Mucosa of gallbladder (tissue), 1 donor: ENCODE data around the gene ACOX3. TPM values are rescaled to one million over a fixed set of nuclear protein-coding genes. Genes with fewer than 3 reads are reported as not detected.

ENCODE experiments used
- DNase-seq: peaks from one replicate; pipeline ENCODE4 v3.0.0-alpha.2; 2020; ENCODE audit warnings: low spot score
- total RNA-seq: library from RNA; stranded (reverse); gene quantifications from one replicate; pipeline ENCODE4 v1.2.1, GENCODE V29; 2021
- donor health status: DM: no; HTN: no; CAD: no.

The ACOX3 gene
- total RNA-seq, 1 donor from 2014 or later, result 29.0 TPM

DNA sequence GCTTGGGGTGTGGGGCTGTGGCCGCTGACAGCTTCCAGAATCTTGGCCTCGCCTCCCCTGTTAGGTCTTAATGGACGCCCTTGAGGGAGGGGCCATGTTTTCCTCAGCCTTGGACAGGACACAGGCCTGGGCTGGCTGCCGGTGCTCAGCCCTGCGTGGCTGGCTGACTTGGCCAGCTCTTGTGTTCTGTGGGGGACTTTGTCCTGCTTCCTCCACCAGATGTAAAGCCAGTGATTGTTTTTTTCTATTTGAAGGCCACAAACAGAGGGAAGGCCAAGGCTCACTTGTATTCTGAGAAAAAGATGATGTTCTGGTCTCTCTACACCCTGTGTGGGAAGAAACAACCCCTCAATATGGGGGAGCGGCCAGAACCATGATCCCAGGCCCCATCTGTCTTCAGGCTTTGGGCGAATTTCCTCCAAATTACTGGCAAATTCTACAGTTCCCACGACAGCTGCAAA, 99.7 kb downstream of the ACOX3 start:
- peak; percentile 79 for DNase-seq

DNA sequence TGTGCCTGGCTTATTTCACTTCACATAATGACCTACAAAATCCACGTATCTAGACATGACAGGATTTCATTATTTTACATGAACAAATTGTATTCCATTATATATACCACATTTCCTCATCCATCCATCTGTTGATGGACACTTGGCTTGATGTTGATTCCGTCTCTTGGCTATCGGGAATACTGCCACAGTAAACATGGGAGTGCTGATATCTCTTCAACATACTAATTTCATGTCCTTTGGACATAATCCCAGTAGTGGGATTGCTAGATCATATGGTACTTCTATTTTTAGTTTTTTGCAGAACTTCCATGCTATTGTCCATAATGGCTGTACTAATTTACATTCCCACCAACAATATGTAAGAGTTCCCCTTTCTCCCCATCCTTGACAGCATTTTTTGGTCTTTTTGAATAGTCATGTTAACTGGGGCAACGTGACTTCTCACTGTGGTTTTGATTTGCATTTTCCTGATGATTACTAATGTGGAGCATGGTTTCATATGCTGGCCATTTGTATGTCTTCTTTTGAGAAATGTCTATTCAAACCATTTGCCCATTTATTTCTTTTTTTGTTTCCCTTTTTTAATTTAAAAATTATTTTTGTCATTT, 102.1 kb downstream of the ACOX3 start:
- DNase-seq, result no peak

DNA sequence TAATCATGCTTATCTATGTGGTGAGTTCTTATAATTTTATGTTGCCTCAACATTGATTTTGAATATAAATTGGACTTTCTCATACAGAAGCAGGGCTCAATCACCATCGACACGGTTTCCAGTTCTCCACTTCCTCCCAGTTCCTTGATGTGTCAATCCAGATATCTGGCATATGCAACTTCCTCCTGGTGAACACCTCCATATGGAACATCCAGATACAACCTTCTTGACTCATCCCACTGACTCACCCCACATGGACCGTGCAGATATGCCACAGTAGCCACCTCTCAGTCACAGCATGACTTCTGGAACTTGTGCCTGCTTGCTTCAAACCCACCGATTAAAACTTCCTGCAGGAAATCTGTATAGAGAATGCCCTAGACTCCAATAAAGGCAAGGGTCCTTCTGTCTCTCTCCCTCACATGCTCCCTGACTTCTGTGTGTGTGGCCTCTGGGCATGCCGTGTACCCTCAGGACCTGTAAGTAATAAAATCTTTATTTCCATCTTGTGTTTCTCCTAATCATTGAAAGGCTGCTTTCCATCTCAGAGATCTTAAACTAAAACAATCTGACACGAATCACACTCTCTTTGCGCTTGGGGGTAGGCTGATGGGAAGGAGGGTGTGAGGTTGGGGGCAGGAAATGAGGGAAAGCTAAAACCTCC, 104.0 kb downstream of the ACOX3 start:
- no peak for DNase-seq

DNA sequence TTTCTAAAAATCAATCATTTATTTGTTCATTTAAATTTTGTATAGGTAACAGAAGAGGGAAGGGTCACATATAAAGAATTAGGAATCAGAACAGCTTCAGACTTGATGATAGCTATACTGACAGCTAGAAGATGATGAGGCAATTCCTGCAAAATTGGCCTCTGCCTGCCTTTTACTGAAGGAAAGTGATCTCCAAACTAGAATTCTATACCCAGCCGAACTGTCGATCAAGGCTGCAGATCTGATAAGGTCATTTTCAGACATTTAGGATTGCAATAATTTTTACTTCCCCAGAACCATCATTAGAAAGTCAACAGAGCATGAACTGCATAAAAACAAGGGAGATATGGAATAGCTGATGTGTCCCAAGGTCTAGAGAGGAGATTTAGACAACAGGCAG, 104.7 kb downstream of the ACOX3 start:
- no peak for DNase-seq

DNA sequence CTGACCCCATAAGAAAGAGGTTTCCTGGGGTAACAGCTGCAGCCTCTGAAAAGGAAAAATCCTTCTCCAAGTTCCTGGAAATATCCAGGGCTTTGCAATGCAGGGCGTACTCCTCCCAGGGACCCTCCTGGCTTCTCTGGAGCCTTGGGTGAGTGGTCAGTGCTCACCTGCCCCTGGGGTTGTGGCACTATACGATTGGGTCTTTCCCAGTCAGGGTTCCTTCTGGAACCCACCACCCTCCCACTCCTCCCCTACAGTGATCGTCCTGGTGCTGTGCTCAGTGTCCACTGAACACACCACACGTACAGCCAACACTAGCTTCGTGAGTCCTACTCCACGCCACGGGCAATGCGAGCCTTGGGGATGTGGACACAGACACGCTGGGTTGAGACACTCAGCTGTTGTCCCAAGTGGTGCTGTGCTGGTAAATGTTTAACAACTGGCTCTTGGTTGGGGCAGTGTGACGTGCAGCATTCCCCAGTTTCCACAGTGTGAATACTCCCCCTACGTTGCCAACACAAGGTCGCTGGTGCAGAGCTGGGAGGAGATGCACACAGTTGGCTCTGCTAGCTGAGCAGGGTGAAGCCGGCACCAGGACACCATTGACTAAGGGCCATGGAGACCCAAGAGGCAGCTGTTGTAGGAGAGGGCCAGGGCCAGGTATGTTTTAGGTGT, 105.6 kb downstream of the ACOX3 start:
- no peak for DNase-seq

DNA sequence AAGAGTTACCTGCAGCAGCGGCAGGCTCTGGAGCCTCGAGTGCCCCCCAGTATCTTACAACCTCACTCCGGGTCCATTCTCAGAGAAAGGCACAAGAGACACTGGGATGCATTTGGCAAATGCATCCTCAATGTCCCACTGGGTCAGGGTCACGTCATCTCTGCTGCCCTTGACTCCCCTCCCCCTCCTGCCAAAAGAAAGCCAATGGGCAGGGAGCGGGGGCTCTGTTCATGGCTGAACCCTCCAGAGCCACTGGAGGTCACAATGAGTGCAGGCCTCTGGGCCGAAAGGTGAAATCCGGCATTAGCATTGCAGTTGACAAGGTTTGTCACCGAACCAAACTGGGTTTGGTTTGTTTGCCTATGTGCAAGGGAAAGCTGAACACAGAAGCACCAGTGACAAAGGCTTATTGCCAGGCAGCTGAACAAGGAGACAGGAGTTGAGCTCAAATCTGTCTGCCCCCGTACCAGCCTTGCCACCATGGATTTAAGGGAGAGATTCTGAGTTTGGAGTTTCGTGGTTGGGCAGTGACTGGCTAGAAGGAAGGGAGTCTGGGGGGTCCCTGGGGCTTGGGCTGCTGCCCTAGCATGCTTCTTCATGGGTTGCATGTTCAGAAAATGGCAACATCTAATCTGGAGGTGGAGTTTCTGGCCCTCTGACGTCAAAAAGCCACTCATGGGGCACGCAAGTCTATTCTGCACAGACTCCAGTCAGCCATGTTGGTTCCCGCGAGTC, 106.6 kb downstream of the ACOX3 start:
- DNase-seq, result no peak

DNA sequence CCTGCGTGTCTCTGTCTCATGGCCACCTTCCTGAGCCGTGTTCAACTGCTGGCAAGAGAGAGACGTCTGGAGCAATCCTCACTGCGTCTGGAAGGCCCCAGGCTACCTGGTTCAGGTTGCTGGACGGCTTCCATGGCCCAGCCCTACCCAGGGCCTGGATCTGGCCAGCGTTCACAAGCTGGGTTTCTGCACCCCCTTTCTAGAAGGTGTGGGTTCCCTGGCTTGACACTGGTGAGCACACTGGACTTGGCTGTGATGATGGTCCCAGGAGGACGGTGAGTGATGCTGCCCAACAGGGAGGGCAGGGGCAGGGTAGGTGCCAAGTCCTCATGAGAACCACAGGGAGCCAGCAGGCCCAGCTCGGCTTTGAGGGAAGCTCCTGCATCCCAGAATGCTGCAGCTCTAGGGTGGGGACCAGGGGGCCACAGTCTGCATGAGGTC, 107.6 kb downstream of the ACOX3 start:
- DNase-seq, result no peak

DNA sequence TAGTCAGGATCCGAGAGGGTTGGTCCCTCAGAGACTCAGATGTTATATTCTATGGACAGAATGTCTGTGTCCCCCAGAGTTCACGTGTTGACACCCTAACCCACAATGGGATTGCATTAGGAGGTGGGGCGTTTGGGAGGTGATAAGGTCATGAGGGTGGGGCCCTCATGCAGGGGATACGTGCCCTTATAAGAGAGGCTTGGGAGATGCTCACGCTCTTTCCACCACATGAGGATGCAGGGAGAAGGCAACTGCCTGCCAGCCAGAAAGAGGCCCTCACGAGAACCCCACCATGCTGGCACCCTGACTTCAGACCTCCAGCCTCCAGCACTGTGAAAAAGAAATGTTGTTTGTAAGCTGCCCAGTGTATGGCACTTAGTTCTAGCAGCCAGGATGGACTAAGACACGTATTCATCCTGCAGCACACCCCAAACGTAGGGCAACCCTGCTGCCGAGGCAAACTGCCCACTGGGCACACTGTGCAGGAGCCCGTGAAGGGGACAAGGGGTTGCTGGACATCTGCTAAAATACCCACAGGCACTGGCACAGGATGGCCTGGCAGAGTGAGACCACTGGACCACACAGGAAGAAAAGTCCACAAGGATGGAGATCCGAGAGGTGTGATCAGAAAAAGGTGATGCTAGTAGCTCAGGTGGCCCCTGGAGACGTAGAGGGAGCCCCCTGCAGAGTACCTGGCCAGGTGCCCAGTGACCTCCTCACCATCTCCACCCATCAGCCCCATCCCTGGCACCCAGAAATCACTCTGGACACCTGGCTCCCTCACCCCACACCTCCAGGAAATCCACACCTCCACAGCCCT, 108.3 kb downstream of the ACOX3 start:
- DNase-seq, result no peak

DNA sequence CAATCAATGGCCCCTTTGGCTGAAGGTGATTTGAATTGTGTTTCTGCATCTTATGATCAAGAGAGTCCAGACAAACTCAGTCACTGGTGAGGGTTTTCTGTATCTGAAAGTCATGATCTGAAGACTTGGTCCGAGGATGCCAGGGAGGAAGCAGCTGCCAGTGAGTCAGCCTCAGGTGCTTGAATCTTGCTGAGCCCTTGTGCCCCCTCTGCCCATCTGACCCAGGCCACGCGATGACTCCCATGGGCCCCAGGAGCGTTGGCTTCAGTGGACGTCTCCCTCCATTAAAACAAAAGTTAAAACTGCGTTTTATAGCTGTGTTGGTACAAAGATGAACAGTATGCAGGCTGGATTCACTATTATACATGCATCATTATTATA, 109.0 kb downstream of the ACOX3 start:
- DNase-seq, result no peak

DNA sequence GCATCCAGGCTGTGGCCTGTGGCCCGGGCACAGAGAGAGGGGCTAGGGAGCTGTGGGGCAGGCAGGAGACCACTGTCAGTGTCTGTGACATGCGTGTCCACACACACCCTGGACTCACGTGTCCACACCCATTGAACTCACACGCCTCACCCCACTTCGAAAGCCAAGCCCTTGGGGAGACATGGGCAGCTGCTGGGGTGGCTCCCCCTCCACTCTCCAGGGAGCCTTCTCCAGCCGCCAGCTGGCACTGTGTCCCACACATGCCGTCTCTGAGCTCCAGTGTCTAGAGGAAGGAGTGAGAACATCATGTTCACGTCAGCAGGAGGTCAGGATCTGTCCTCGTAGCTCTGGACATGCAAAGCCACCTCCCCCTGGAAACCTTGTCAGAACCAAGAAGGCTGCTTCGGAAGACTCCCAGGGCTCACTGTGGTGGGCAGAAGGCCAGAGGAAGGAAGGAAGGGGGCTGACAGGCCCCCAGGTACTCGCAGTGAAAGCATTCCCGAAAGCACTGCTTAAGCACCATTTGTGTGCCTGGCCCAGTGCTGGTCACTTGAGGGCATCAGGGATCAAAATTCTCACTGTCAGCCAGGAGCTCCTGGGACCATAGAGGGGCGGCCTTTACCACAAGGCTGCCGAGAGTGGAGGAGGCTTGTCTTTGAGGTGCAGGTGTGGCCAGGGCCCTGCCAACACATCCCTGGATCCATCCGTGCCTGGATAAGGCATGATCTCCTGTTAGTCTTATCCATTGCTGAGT, 109.5 kb downstream of the ACOX3 start:
- DNase-seq, result no peak

DNA sequence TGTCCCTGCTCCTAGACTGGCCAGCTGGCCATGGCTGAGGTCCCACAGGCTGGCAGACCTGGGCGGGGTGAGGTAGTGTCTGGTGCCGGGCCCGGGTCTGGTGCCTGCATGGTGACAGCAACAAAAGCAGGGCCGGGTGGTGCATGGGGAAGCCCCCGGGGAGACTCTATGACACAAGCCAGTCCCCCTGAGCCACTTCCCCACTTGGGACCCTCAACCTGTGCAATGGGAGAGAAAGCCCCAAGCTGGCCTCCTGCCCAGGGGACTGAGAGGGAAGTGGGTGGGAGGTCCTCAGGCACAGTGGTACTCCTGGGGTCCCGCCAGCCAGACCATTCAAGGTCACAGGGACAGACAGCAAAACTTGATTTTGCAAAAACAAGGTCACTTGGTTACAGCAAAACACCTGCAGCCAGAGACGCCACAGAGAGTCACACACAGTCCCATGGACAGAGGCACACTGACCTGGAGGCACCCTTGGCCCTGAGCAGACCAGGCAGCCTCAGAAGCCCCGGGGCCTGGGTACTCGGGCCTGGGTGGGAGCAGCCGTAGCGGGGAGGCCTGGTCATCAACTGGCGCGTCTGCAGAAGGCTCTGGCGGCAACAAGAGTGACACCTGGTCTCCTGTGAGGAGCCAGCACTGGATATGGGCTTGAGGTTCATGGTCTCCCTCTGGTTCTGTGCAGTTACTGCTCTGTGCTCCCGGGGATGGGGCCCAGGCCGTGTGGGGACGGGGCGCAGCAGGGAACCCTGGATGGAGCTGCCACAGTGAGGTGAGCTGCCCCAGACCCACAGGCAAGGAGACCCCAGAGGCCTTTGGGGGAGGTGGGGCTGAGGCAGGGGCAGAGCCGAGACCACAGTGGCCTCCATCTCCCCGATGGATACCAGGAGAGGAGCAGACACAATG, 110.4 kb downstream of the ACOX3 start:
- DNase-seq, result no peak

DNA sequence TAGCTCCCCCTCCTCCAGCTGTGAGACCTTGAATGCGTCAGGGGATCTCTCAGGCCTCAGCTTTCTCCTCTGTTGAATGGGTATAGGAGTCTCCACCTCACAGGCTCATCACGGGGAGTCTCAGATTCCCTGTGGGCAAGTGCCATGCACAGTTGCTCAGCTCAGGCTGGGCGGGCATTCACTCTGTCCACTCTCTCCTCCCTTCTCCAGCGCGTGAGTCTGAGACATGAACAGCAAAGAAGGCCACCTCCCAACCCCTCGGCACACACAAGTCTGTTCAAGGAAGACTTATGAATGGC, 111.0 kb downstream of the ACOX3 start:
- DNase-seq, result no peak

DNA sequence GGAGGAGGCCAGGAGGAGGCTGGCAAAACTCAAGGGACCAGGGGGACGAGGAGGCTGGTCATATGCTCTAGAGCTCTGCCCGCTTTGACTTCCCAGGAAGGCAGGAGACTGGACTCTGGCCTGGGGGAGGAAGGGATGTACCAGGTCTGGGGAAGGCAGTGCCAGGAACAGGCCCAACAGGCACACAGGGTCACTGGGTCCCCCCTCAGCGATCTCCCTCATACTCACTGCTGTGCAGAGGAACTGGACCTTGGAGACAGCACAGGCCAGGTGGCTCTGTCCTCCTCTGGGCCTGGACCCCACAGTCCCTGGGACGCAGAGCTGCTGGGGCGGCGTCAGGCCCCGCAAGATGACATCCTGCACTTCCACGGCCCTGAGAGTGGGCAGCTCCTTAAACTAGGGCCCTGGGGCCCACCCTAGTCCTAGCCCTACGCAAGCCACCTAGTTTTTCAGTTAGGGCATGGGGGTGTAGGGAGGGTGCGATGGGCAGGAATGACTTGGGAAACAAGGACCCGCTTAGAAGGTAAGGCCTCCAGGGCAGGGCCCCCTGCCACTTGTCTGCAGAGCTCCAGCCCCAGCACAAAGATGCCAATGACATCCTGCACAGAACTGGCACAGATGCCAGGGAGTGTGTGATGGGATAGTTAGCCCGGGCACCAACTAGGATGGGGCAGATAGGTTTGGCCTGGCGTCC, 111.5 kb downstream of the ACOX3 start:
- DNase-seq, result no peak

DNA sequence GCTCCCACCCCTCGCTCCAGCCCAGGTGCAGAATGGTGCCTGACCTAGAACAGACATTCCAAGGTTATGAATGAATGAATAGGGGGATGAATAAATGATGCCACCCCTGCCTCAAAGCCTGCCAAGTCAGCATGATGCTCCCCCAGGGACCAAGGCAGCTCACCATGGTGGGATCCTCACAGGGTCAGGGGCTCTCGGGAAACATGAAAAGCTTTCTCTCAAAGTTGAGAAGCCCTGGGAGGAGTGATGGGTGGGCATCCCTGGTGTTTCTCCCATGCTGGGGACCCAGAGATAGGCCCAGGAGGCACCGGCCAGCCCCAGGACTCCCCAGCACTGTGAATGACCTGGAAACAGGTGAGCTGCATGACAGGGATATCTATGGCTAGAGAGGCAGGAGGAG, 112.1 kb downstream of the ACOX3 start:
- DNase-seq, result no peak

DNA sequence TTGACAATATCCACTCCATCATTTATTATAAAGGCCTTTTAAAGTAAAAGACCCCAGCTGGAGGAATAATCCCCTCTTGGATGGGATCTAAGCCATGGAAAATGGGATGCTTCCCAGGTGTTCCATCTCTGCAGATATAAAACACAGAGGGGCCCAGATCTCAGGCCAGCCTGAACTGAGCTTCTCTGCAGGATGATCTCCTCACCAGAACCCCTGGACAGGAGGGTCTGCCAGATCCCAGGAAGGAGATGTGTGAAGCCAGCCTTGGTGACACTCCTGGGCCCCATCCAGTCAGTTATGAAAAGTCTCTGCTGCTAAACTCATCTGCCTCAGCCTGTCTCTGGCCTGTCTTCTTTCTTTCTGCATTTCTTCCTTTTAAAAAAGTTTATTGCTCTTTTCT, 114.3 kb downstream of the ACOX3 start:
- DNase-seq, result no peak

DNA sequence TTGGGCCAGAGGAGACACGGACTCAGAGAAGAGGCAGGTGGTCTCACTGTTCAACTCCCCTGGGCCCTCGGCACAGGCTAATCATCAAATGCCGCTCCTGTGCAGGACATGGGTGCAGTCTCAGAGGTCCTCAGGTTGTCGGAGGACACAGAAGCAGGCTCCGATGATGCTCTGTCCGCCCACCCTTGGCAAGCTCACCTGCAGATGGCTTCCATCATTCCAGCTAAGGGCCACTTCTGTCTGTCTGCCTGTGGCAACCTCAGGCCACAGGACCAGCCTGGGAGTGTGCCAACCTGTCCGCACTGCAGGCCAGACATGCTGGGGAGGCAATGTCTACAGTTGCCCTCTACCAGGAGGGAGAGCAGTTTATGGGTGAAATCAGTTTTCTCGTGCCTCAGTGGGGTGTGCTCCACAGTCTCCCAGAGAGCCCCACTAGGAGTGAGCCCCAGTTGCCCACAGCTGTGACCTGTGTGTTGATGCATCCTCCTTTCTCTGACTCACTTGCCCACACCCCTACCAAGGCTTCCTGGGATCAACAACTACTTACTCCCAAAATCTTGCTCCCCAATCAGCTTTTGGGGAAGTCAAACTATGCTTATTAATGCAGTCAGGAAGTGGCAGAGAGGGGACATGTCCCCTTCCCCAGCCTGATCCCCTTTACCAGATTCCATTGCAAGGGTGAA, 115.1 kb downstream of the ACOX3 start:
- no peak for DNase-seq

DNA sequence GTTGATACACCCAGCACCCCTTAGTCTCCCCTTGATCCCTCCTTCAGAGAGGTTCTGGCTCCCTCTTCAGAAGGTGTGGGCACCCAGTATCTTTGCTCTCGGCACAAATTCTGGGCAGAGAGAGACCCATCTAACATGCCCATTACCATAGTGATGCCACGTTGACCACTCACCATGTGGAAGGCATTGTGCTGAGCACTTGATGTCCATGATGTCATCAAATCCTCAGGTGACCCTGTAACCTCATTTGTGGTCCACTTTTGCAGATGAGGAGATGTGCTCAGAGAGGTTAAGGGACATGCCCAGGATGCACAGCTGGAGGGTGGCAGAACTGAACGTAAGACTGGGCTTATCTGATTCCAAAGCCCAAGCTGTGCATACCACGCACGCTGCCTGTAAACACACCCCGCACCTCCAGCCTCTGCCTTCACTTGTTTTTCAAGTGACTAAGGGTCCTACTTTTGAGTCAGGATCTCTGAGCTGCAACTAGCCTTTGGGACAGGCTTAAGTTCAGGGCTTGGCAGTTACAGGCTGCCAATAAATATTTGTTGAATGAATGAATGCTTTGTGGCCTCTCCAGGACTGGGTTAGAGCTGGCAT, 115.8 kb downstream of the ACOX3 start:
- DNase-seq, result no peak

DNA sequence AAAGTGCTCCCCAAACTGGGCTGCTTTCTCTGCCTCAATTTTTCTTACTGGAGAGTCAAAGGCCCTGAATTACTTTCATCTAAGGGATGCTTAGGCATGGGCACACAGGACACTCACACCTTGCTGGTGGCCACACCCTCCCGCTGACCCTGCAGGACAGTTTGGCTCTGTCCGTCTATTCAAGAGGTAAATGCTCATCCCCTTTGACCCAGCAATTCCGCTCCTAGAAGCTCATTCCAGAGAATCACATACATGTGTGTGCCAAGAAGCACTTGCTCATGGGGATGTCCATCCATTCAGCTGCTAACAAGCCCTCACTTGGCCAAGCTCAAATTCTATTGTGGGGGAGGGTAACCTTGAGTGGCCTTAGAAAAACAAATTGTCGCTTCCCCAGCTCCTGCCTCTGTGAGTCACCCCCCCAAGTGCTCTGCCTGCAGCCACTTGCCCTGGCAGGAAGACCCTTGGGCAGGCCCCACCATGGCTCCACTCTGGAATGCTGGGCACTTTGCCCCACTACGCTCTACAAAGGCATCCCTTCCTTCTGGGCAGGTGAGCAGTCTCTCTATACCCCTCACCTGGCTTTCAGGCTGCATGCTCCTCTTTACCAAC, 116.5 kb downstream of the ACOX3 start:
- DNase-seq, result no peak
